ENCODE results near the gene ADAMTSL3. TPM values are rescaled to one million over a fixed set of nuclear protein-coding genes. Genes with fewer than 3 reads are reported as not detected.
"Not testable (repeated sequence)": the region's sequence is repeated elsewhere in the genome, so short reads cannot be mapped to it uniquely, and the experiment has no call there.

ADAMTSL3 gene
- total RNA-seq, 8 experiments from 2014 or later = 0.08 to 53.7 (median 0.32) TPM

DNA sequence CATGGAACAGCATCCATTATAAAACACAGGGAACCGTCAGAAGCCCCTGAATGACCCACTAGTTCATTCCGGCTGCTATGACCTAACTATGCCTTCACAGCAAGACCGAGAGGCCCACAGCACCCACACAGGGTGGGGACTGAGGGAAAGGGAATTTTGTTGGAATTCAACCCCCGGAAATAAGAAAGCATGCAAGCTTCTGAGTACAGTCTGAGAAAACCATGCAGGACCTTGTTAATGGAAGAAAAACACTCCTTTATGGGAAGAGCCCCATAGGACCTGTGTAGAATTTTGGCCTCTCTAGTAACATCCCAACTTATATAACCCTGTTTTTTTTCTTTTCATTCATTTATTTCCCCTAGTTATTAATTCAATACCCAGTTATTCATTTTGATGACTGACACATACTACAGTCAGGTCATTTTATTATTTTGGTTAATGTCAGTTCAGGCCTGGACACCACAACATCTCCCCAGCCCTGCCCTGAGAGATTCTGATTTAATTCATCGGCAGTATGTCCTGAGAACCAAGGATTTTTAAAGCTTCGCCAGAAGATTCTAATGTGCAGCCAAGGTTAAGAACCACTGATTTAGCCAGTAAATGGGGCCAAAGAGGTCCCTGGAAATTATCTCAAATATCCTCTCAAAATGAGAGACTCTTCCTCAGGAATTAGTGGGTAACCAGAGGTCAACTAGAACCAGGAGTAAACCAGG, 350.0 kb downstream of the ADAMTSL3 start:
- in situ Hi-C loops (cut with MboI; ENCODE audit: low pct_unique_long_range_greater_than_20kb in 2 of 9, low sequenced_read_pairs in 9 of 9, unreplicated experiment in 9 of 9) = no loop called here
- no peak for ATAC-seq (replicated peaks in 6 of 8)
- Histone ChIP-seq H3K4me3 (no peak overlapping the region), H3K4me1 (replicated peaks in 1 of 2) (no peaks in the 10 kb centered on the region), H3K27ac (no peak overlapping the region)
- 11 to 100% (median 78%) methylated on average over 1 to 6 of the region's 6 CpGs for WGBS, 10 experiments

DNA sequence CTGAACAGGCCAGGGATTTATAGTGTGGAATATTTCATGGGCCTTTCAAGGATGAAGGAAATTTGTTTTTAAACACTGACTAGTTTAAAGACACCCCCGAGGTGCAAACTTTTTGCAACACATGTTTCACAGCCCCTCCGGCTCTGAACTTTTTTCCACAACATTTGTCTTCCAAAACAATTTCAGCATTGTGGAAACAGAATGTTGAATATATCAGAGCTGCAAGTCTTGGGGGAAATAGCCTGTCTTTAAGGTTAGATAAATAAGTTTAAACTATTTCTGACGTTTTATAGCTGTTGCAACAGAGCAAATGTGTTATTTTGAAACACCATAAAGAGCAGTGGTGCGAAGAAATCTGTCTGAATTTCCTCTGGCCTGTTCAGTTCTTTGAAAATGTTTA, 352.5 kb downstream of the ADAMTSL3 start:
- in situ Hi-C loops (cut with MboI; ENCODE audit: low pct_unique_long_range_greater_than_20kb in 2 of 9, low sequenced_read_pairs in 9 of 9, unreplicated experiment in 9 of 9) = no loop called here
- WGBS, 10 experiments = 0 to 100% (median 55%) methylated on average over 1 to 4 of the region's 4 CpGs; no CpG with 5 or more reads in 1 of the 10 experiments
- no peak for ATAC-seq (replicated peaks in 6 of 8)
- Histone ChIP-seq H3K4me3 (no peak overlapping the region), H3K4me1 (replicated peaks in 1 of 2) (no peaks in the 10 kb centered on the region), H3K27ac (no peak overlapping the region)

DNA sequence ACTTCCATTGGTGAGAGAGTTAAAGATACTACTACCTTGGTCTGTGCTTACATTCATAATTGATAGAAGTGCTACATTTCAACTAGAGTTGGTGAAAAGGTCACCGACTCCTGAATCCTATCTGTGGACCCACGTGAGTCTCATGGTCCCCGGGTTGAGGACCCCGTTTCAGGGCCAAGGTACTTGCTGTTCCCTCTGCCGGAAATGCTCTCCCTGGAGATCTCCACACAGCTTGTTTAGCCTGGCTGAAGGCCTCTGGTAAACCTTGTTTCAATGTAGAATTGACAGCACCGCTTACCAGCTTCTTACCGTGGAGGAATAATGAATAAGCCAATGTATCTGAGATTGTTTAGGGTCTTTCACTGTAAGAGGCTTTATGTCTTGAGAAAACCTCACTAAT, 355.7 kb downstream of the ADAMTSL3 start:
- in situ Hi-C loops (cut with MboI; ENCODE audit: low pct_unique_long_range_greater_than_20kb in 2 of 9, low sequenced_read_pairs in 9 of 9, unreplicated experiment in 9 of 9) = no loop called here
- Histone ChIP-seq H3K4me3 (no peak overlapping the region), H3K27ac (no peak overlapping the region), H3K4me1 (replicated peaks in 1 of 2) (no peaks in the 10 kb centered on the region)
- ATAC-seq (replicated peaks in 6 of 8) = peak in 2 of 8 experiments; percentile 10 to 21
- 13 to 100% (median 91%) methylated on average over 1 to 7 of the region's 7 CpGs; no CpG with 5 or more reads in 1 of the 10 experiments for WGBS, 10 experiments

- in situ Hi-C loops (cut with MboI; ENCODE audit: low pct_unique_long_range_greater_than_20kb in 2 of 9, low sequenced_read_pairs in 9 of 9, unreplicated experiment in 9 of 9) = no loop called here
- H3K4me3 ChIP-seq = no peak overlapping the region
- no peaks in the 10 kb centered on the region for H3K4me1 ChIP-seq (replicated peaks in 1 of 2)
- 0 to 89% (median 67%) methylated on average over 1 of the region's 1 CpG; no CpG with 5 or more reads in 1 of the 10 experiments for WGBS, 10 experiments
- H3K27ac ChIP-seq = no peak overlapping the region
- peak in 3 of 8 experiments; percentile 62 to 84 (median 69) for ATAC-seq (replicated peaks in 6 of 8)
Observed at GRCh38 chr15:84010246-84010645, 356.3 kb downstream of the ADAMTSL3 start.

DNA sequence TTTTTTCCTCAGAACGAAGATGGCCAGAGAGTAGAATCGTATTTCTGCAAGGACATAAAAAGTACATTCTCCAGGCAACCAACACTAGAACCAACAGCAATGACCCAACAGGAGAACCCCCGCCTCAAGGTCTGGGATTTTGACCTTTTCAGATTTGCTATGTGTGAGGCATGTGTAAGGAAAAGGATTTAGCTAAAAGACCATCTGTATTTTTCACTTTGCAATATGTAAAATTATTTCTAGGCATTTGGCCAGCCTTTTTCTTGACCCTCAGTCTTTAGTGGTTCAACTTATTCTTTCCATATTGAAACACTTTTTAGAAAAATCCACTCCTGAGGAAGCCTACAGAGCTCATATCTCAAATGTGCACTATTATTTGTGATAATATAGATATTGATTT, 362.4 kb downstream of the ADAMTSL3 start:
- ATAC-seq (replicated peaks in 6 of 8) = no peak
- no peaks in the 10 kb centered on the region for H3K4me1 ChIP-seq (replicated peaks in 1 of 2)
- 6 to 92% (median 77%) methylated on average over 1 to 3 of the region's 3 CpGs; no CpG with 5 or more reads in 1 of the 10 experiments for WGBS, 10 experiments
- in situ Hi-C loops (cut with MboI; ENCODE audit: low pct_unique_long_range_greater_than_20kb in 2 of 9, low sequenced_read_pairs in 9 of 9, unreplicated experiment in 9 of 9) = no loop called here
- H3K4me3 ChIP-seq = no peak overlapping the region
- H3K27ac ChIP-seq = no peak overlapping the region

DNA sequence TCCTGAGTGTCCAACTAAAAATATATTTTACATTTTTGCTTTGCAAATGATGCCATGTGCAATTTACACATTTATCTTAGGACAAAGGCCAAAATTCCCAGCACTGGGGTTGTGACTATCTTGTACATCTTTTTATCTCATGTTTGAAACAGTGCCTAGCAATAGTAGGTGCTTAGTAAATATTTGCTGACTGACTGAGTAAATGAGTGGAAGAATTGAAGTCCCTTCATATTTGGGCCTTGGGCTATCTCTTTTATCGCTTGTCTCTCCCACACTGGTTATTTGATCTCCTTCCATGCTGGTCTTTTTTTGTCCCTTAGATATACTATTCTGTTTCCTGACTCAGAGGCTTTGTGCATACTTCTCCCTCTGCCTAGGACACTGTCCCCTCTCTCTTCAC, 368.6 kb downstream of the ADAMTSL3 start:
- H3K4me1 ChIP-seq (replicated peaks in 1 of 2) = no peaks in the 10 kb centered on the region
- ATAC-seq (replicated peaks in 6 of 8) = no peak
- 17 to 100% (median 80%) methylated on average over 1 of the region's 1 CpG; no CpG with 5 or more reads in 3 of the 10 experiments for WGBS, 10 experiments
- in situ Hi-C loops (cut with MboI; ENCODE audit: low pct_unique_long_range_greater_than_20kb in 2 of 9, low sequenced_read_pairs in 9 of 9, unreplicated experiment in 9 of 9) = no loop called here
- no peak overlapping the region for H3K4me3 ChIP-seq
- H3K27ac ChIP-seq = no peak overlapping the region

DNA sequence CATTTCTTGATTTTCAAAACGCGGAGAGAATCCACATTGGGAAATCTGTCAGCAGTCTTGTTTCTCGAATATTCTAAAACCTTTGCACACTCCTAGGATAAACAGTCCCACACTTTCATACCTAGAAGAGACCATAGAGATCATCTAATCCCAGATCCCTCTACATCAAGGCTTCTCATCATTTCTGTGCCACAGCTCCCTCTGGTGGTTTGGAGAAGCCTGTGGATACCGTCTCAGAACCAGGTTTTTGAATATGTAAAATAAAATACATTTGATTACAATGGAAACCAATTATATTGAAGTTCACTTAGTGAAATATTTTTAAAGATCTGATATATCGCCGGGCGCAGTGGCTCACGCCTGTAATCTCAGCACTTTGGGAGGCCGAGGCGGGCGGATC, 369.7 kb downstream of the ADAMTSL3 start:
- H3K4me1 ChIP-seq (replicated peaks in 1 of 2) = no peaks in the 10 kb centered on the region
- H3K4me3 ChIP-seq = no peak overlapping the region
- ATAC-seq (replicated peaks in 6 of 8) = peak in 3 of 8 experiments; percentile 23 to 51 (median 50)
- no peak overlapping the region for H3K27ac ChIP-seq
- in situ Hi-C loops (cut with MboI; ENCODE audit: low pct_unique_long_range_greater_than_20kb in 2 of 9, low sequenced_read_pairs in 9 of 9, unreplicated experiment in 9 of 9) = no loop called here
- 40 to 92% (median 74%) methylated on average over 1 to 6 of the region's 11 CpGs; no CpG with 5 or more reads in 2 of the 10 experiments for WGBS, 10 experiments

DNA sequence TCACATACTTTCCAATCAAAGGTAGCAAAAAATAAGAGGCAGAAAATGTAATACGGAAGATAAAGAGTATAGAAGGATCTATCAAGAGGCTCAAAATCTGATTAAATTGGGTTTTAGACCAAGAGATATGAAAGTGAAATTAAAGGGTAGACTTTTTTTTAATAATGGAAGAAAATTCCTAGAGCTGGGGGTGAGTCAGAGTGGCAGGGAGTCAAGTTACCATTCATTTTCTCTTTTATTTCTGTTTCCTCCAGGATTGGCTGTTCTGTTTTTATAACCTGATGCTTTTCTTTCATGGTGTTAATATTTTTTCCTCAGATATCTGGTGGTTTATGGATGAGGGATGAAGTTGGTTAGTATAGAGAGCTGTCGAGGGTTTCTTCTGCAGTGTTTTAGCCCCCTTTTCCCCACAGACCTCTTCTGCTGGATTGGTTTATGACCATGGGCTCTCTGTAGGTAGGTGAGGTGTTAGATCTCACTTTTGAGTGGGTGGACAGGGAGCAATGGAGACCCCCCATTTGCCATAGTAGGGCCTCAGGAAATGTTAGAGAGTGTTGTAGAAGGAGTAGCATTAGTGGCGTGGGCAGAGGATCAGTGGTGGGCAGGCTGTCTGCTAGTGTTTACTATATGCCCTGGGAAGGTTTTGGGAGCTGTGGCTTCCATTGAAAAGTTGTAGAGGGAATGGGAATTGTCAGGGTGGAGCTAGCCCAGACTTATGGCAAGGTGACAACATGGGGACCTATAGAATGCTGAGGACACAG, 380.1 kb downstream of the ADAMTSL3 start:
- ATAC-seq (replicated peaks in 6 of 8) = peak in 2 of 8 experiments; percentile 60 to 75
- 33 to 100% (median 92%) methylated on average over 1 to 3 of the region's 3 CpGs; no CpG with 5 or more reads in 2 of the 10 experiments for WGBS, 10 experiments
- Histone ChIP-seq H3K27ac (no peak overlapping the region), H3K4me3 (no peak overlapping the region), H3K4me1 (replicated peaks in 1 of 2) (no peaks in the 10 kb centered on the region)
- in situ Hi-C loops (cut with MboI; ENCODE audit: low pct_unique_long_range_greater_than_20kb in 2 of 9, low sequenced_read_pairs in 9 of 9, unreplicated experiment in 9 of 9) = loop anchor here in 1 of 9 experiments (25.0 kb wide), 1 partner anchor 472 kb away; no protein-coding TSS in a partner anchor

GRCh38 chr15:84034578-84035398, 380.9 kb downstream of the ADAMTSL3 start:
- ATAC-seq (replicated peaks in 6 of 8) = peak in 3 of 8 experiments; percentile 9 to 71 (median 45)
- no peak overlapping the region for H3K4me3 ChIP-seq
- 0 to 80% (median 50%) methylated on average over 1 to 3 of the region's 3 CpGs; no CpG with 5 or more reads in 3 of the 10 experiments for WGBS, 10 experiments
- H3K27ac ChIP-seq = no peak overlapping the region
- in situ Hi-C loops (cut with MboI; ENCODE audit: low pct_unique_long_range_greater_than_20kb in 2 of 9, low sequenced_read_pairs in 9 of 9, unreplicated experiment in 9 of 9) = loop anchor here in 1 of 9 experiments (25.0 kb wide), 1 partner anchor 472 kb away; no protein-coding TSS in a partner anchor
- no peaks in the 10 kb centered on the region for H3K4me1 ChIP-seq (replicated peaks in 1 of 2)

DNA sequence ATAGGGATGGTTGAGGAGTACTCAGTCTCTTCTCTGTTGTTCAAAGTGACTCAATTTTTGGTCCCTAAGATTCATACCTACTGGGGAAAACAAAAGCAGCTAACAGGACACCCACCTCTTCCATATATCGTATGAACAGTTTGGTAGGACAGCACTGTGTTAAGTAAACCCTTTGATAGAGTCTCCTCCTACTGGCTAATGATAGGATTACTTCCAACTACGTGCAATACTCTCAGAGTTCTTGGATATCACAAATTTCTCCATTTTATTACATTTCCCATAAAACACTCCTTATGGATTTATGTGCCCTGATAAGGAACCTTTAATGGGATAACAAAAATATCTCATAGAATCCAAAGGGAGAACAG, 381.5 kb downstream of the ADAMTSL3 start:
- in situ Hi-C loops (cut with MboI; ENCODE audit: low pct_unique_long_range_greater_than_20kb in 2 of 9, low sequenced_read_pairs in 9 of 9, unreplicated experiment in 9 of 9) = loop anchor here in 1 of 9 experiments (25.0 kb wide), 1 partner anchor 473 kb away; no protein-coding TSS in a partner anchor

DNA sequence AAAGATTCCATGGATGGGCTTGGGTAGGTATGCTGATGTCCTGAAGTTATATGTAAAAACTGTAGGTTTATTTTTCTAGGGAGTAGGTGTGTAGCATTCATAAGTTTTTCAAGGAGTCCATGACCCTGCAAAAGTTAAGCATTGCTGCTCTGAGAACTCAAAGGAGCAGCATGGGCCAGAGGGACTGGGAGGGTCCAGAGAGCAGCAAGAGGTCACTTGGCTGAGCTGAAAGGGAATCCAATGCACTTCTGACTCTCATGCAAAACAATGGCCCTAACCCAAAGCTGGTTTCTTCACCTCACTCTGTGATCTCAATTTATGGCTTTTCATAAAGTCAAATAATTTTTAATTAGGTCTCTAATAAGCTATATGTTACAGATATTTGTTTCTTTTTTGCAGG, 383.4 kb downstream of the ADAMTSL3 start:
- Histone ChIP-seq H3K4me3 (no peak overlapping the region), H3K4me1 (replicated peaks in 1 of 2) (no peaks in the 10 kb centered on the region), H3K27ac (no peak overlapping the region)
- in situ Hi-C loops (cut with MboI; ENCODE audit: low pct_unique_long_range_greater_than_20kb in 2 of 9, low sequenced_read_pairs in 9 of 9, unreplicated experiment in 9 of 9) = loop anchor here in 1 of 9 experiments (25.0 kb wide), 1 partner anchor 475 kb away; no protein-coding TSS in a partner anchor
- ATAC-seq (replicated peaks in 6 of 8) = no peak

More for the DNA sequence above, 381.5 kb downstream of the ADAMTSL3 start:
- H3K4me1 ChIP-seq (replicated peaks in 1 of 2) = no peaks in the 10 kb centered on the region
- 0 to 30% (median 14%) methylated on average over 1 to 2 of the region's 2 CpGs; no CpG with 5 or more reads in 1 of the 10 experiments for WGBS, 10 experiments
- no peak overlapping the region for H3K4me3 ChIP-seq
- ATAC-seq (replicated peaks in 6 of 8) = peak in 4 of 8 experiments; percentile 62 to 84 (median 74)
- no peak overlapping the region for H3K27ac ChIP-seq

DNA sequence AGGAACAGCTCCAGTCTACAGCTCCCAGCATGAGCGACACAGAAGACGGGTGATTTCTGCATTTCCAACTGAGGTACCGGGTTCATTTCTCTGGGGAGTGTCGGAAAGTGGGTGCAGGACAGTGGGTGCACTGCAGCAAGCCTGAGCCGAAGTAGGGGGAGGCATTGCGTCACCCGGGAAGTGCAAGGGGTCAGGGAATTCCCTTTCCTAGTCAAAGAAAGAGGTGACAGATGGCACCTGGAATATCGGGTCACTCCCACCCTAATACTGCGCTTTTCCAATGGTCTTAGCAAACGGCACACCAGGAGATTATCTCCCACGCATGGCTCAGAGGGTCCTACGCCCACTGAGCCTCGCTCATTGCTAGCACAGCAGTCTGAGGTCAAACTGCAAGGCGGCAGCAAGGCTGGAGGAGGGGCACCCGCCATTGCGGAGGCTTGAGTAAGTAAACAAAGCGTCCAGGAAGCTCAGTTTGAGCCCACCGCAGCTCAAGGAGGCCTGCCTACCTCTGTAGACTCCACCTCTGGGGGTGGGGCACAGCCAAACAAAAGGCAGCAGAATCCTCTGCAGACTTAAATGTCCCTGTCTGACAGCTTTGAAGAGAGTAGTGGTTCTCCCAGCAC, 388.6 kb downstream of the ADAMTSL3 start:
- in situ Hi-C loops (cut with MboI; ENCODE audit: low pct_unique_long_range_greater_than_20kb in 2 of 9, low sequenced_read_pairs in 9 of 9, unreplicated experiment in 9 of 9) = loop anchor here in 1 of 9 experiments (25.0 kb wide), 1 partner anchor 480 kb away; no protein-coding TSS in a partner anchor
- not testable (repeated sequence) for H3K27ac ChIP-seq; ATAC-seq (replicated peaks in 6 of 8); H3K4me3 ChIP-seq; H3K4me1 ChIP-seq (replicated peaks in 1 of 2)
- 29 to 100% (median 85%) methylated on average over 1 to 8 of the region's 18 CpGs; no CpG with 5 or more reads in 1 of the 10 experiments for WGBS, 10 experiments

Data from motor neuron (in vitro differentiated cells).